Stimulated activated CD8-positive, alpha-beta memory T cell treated with anti-CD3 and anti-CD28 coated beads, Interleukin-15, amount 100 ng/mL, for 24 hours (primary cell): ENCODE data around the gene MRPL36.

Experiments
- DNase-seq: peaks from one replicate; pipeline ENCODE4 v3.0.0-alpha.2; 2020; ENCODE audit warnings: low read depth

MRPL36 gene

DNA sequence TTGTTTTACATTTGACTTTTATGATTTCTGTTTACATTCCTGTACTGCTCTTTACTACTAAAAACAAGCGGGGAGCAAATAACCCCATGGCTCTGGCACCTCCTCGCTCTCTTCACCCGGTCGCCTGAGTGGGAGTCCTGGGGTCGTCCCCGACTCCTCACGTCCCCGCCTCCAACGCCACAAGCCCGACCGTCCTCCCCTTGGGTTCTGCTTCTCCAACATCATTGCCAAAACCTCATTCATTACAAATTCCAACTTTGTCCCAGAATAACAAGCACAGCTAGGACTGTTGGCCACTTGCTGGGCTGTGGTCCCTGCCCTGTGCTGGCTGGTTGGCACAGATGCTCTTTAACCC is 35.1 kb downstream of the MRPL36 start:
- DNase-seq = no peak

DNA sequence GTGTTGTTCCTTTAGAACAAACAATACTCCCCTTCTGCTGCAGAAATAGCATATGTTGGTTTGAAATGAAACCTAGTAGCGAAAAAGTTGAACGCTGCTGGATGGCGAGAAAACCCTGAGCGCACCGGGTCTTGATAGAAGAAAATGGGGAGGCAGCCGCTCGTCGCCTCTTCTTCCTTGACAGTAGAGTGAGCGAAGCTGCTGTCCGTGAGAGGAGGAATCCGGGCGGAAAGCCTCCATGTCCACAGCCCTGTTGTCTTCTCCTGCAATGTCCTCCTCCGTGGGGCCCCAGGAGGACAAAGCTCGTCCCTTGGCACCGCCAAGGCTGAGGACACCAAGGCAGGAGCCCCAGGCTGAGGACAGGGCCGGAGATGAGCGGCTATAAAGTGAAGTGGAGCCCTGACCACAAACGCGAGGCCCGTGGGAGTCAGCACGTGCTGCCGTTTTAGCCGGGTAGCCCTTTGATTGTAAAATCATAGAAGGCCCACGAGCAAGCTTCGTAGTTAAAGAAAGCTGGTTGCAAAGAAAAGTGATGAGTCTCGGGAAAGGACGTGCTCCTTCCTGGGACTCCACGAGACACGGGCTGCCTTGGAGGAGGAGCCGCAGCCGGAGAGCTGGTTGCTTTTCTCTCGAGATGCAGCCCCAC is 35.6 kb downstream of the MRPL36 start:
- DNase-seq = no peak

DNA sequence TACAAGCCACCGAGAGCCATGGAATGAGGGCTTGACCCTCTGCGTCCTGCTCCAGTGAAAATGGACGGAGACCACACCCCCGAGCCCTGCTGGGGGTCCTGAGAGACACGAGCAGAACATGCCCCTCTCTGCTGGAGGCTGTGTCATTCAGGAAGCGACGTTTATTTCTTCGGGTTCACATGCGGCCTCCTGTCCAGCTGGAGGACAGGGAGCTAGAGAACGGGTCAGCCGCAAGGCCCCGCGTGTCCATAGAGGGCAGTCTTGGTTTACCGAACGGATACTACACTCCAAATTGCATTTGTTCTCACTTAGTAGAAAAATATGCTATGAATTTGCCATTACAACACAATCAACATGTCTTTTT is 36.1 kb downstream of the MRPL36 start:
- DNase-seq = no peak

DNA sequence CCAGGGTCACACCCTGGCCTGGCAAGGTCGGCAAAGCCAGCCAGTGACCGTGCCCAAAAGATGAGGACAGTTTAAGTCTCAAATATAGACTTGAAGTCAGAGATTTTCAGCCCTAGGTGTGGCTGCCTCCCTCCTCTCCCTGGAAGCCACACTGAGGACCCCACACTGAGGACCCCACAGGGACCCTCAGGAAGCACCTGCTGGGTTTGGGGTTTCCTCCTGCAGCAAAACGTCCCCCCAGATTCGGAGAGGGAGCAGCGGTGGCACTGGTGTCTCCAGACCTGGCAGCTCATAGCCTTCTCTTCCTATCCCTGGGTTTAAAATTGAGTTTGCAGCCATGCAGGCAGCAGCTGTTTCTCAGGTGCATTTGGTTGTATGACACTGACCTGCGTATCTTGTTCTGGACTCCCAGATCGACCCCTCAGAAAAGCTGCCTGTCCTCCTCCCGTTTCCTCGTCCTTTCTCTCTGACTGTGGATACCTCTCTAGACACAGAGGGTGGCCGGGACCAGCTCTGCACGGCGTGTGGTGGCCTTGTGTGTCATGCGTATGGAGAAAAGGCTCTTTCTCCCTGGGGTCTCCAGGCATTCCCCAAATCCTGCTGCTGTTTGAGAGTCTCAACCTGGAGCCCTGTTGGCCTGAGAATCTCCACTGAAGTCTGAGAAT is 36.6 kb downstream of the MRPL36 start:
- no peak for DNase-seq

DNA sequence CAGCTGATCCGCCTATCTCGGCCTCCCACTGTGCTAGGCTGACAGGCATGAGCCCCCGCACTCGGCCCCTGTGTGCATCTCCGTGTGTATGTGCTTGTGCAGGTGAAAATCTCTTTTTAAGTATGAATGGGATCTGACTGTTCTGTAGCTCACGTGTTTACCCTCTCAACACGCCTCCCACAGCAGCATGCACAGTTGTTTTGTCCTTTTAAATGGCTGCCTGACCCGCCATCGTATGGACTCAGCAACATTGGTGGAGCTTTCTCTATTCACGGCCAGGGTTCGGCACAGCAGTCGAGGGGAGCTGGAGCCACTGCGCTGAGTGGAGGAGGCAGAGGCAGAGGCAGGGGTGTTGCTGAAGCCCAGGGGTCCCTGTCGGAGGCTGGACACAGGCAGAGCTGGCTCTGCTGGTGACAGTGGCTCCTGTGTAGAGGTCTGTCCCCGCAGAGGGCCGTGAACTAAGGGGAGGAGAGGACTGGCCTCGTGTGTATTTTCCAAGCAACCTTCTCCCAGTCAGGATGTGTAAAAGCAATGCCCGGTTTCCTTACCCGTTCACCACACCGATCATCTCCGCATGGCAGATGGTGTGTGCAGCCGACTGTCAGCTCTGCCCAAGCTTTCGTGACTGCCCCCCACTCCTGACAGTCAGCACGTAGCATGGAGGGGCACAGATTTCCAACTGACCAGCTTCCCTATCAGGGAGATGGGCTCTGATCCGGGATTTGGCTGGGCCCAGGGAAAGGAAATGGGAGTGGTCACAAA is 37.3 kb downstream of the MRPL36 start:
- no peak for DNase-seq

DNA sequence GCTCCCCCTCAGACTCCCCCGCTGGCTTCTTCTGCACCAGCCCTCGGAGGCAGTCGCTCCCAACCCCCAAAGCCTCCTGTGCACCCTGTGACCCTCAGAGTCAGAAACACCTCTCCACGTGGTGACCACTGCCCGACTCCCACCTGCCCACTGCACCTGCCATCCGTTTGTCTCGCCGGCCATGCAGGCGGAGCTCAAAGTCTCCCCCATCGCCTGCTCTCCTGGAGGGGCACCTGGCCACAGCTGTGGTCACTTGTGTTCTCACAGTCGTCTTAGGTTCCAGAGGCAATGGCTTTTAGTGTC is 38.2 kb downstream of the MRPL36 start:
- no peak for DNase-seq

DNA sequence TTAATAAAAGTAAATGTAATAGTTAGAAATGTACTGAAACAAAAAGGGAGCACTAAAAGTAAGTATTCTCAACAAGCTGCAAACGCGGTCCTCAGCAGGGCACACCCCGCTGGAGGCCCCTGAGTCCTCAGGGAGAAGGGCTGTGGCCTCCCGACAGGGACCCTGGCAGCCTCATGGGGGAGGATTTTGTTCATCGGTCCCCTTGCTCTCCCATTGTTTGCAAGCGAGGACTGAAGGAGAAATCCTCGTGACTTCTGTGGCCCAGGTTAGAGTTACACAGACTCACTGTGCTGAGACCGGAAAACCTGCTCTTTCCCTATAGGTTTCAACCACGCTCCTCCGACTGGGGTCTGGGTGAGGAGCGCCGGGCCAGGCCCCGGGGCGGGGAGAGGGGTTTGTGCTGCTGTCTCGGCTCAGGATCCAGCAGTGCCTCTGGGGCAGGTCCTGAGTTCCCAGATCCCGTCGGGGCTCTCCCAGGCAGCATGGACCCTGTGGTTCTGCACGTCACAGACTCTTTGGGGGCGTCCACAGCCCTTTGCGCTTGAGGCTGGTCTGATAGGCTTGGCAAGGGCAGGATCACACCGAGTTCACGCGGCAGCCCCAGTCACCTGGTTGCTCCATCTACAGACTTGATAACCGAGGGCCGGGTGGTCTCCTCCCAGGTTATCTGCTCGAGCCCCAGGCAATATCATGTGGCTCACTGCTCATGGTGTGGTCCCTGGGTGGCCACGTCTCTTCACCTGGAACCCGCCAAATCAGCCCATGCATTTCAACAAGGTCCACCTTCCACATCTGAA is 38.8 kb downstream of the MRPL36 start:
- no peak for DNase-seq

DNA sequence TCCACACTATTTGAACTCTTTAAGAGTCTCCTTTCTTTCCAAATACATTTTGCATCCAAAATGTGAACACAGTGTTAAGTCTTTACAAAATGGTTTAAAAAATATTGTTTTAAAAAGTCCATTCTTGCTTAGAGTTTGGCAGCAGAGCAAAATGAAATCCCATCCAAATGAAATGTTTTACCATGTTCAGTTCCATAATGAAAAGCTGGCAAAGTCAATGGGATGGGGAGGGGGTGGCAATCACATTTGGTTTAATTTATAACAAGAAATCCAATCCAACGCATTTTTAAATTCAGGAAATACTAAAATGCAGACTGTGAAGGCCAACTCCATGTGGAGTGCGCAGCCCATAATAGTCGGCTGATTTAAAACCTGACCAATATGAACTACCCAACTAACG is 39.4 kb downstream of the MRPL36 start:
- DNase-seq = no peak

DNA sequence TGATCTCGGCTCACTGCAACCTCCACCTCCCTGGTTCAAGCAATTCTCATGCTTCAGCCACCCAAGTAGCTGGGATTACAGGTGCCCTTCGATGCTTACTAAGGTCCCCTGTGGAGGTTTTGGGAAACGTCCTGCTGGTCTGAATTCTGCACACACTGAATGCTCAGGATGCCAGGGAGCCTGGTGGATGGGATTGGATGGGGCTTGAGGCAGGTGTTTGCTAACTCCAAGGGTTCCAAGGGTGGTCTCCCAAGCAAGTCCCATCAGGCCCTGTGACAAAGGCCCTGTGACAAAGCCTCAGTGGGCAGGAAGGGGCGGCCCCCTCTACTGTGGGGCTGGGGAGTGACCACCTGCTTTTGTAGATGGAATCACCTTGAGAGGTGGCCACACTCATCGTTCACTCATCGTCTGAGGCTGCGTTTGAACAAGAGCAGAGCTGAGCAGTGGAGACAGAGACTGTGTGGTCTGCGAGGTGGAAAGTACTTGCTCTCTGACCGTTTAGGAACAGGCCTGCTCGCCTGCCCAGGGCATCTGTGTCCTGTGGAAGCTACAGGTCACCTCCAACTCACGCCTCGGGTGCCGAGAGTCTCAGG is 40.2 kb downstream of the MRPL36 start:
- DNase-seq = no peak

DNA sequence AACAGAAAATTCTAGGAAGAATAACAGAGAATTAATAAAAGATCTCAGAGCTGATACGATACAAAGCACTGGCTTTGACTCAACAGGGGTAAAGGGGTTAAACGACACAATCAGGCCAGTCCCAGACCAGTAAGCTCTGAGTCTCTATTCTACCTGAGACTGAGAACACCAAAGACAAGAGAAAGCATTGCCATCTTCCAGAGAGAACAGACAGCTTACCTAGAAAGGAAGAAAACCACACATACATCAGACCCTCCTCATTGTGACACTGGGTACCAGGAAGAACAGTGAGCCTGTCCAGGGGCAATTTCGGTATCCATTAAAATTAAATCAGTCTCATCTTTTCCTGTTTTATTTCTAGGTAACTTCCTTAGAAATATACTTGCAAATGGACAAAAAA is 41.1 kb downstream of the MRPL36 start:
- no peak for DNase-seq

DNA sequence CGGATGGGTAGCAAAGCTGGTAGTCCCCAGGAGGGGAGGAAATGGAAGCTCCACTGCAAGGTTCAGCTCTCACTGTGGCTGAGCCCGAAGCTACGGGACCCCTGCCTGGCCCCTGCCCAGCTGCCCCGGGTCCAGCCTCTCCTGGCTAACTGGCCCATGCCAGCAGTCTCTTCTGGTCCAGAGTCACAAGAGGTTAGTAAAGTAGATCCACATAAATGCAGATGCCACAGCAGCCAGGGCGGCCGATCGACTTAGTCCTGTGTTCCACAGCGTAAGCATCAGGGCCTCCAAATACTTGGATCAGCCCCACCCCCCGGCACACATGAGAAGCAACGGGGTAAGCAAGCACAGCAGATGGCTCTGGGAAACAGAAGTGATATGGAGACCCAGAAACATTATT is 42.1 kb downstream of the MRPL36 start:
- DNase-seq = no peak

DNA sequence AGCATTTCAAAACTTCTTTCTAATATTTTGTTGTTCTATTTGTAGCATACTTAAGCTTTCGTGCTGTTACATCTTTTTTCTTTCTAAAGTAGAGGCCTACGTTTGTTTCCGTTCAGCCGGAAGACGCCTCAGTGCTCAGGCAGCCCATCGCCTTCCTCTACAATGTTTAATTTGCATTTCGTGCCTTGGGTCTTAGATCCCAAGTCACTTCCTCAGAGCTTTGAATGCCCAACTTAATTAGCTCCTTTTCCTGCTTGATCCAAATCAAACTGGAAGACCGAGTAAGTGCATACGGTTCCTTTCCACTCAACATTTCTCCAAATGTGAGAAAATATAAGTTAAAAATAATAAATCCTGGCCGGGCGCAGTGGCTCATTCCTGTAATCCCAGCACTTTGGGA is 43.2 kb downstream of the MRPL36 start:
- DNase-seq = no peak

DNA sequence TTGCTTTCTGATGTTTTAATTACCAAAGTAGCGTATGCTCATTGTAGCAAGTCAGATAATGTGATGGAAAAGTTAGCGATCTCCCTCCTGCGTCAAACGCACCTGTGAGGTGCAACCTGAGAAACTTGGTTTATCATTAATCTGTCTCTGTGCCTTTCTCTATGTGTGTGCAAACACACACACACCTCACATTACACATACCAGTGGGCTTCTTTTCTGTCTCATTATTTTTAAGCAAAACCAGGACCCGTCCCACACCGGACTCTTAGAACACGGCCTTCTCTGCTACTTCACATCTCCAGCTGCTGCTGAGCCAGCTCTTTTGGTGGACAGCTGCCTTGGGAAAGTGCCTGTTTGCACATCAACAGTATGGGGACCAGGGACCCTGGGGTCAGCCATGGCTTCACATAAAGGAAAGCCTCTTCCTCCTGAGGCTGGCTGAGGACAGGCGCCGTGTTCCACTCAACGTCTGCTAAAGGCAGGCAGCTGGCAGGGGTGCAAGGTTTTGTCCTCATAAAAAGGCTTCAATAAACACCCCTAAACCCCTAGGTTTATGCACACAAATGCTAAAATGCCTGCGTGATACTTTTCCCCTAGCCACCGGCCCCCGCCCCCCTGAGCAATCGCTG is 44.2 kb downstream of the MRPL36 start:
- DNase-seq = no peak

DNA sequence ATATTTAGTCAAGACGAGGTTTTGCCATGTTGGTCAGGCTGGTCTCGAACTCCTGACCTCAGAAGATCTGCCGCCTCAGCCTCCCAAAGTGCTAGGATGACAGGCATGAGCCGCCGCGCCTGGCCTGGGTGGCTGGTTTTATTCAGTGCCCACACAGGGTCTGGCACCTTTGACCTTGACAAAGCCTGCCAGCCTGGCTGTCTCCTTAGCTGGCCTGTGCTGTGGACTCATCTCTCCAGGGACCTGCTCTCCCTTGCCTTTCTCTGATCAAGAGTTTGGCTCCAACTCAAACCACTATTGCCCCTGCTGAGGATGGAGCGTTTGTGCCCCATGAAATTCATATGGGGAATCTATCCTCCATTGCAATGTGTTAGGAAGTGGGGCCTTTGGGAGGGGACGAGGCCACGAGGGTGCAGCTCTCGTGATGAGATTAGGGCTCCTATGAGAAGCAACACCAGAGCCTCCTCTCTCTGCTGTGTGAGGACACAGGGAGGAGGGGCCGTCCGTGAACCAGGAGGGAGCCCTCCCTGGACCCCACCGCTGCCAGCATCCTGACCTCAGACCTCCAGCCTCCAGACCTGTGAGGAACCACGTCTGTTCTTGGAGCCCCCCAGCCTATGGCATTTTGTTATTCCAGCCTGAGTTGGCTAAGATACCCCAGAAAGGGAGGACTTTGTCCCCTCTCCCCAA is 45.0 kb downstream of the MRPL36 start:
- no peak for DNase-seq

DNA sequence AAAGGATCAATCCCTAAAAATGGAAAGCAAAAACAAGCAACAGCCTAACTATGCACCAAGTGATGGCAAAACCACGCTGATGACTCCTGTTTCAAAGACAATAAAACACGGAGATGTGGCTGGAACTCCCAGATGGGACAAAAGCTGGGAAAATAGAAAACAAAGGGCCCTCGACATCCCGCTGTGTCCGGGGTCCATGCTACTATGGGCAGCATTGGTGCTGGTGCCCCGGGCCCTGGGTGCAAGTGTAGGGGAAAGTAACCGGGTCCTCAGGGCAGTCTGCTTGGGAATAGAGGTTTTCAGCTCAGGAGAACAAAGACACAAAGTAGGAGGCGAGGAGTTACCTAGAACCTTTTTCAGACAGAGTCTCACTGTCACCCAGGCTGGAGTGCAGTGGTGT is 46.1 kb downstream of the MRPL36 start:
- DNase-seq = no peak

DNA sequence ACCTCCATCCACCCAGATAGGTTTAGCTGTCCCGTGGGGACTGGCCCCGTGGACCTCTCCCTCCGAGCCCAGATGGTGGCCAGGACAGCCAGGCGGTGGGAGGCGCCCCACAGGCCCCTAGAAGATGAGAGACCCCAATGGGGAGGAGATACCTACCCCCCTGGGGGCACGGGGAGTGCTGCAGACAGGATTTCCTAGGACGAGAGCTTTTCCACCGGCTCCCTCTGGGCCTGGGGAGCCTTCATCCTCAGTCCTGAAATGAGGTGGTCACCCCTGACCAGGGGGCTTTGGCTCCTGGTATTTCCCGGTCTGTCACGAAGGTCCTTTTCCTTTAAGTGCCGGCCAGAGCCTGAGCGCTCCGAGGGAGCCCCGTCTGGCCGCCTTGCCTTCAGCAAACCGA is 46.8 kb downstream of the MRPL36 start:
- no peak for DNase-seq

DNA sequence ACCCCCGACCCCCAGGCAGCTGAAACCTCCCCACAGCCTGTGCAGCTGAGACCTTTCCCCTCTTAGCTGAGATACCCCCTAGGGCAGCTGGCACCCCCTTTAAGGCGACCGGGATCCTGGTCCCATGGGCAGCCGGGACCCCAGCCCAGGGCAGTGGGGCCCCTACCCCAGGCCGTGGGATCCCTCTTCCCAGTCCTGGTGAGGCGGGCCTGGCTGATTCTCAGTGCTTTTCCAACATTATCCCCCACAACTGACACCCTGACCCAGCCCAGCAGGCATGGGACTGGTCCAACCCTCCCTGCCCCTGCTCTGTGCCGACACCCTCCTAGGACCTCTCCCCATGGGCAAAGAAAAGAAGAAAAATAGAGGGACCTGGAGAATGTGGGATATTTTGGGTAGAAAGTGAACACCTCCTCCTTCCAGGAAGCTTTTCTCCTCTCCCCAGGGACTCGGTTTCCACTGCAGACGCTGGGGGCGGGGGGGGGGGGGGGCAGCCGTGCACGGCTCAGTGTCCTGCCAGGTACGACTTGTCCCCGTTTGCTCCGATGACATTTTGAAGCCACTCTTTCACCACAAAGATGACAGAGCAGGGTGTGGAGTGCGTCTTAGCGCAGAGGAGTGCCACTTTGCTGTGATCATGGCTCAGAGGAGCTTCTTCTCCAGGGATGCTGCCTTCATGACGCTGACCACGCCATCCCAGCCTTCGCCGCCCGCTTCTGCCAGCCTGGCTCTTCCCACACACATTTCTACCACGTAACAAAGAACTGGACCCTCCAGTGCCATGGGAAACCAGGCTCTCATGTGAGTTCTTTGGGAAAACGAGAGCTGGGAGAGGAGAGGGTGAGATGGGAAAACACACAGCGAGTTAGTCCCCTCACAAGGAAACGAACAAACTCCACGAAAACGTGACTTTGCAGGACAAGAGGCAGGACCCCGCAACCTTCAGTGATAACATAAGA is 47.5 kb downstream of the MRPL36 start:
- DNase-seq = no peak

DNA sequence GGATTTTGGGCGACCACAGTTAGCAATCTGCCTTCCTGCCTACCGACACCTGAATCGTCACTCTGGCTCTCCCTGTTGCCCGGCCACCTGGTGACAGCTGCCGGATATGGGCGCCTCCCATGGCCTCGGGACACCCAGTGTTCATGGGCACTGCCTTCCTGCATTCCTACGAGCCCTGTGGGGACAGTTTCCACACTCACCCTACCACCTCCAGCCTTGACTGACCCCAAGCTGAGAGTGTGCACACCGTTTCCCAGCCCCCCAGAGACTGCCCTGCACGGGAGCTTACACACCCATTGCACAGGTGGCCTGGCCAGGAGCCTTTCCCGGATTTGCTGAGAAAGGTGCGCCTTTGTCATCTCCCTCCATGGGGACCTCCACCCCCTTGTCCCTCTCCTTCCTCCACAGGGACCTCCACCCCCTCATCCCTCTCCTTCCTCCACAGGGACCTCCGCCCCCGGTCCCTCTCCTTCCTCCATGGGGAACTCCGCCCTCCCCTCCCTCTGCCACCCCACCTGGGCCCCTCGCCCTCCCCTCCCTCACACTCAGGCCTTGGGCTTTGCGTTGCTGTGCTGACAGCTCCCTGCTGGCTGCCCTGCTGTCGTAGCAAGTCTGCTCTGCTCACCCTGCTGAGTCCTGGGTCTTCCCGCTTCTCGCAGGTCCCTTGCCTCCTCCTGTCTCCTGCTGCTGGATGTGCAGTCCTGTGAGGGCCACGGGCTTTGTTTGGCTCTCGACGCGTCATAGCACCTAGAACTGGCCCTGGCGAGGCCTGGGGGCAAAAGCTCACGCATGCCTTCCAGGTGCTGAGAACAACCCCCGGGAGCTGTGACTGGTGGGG is 48.4 kb downstream of the MRPL36 start:
- DNase-seq = no peak

DNA sequence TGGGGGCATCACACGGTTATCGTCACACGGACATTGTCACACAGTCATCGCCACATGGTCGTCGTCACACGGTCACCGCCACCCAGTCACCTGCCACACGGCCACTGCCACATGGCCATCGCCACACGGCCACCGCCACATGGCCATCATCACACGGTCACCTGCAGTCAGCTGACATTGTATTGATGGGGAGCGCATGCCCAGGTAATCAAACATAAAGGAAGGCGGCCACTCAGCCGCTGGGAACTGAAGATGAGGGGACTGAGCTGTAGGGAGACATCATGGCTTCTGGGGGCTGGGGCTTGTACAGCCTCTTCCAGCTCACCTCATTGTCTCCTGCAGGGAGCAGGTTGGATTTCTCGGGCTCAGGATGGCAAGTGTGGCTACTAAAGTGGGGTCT is 49.2 kb downstream of the MRPL36 start:
- no peak for DNase-seq
